DND-41 (cell line): ENCODE results near the gene MYH11.

Experiments
- CTCF ChIP-seq: IDR thresholded peaks from 2 replicates; pipeline ENCODE4 v1.5.1; 2012; ENCODE audit warnings: borderline replicate concordance, low read length, moderate library complexity, mild to moderate bottlenecking; ENCODE audit not compliant: poor library complexity, severe bottlenecking; ENCODE audit errors: extremely low read depth
- EZH2 ChIP-seq: IDR thresholded peaks from 3 replicates; pipeline ENCODE4 v1.6.1; 2012; ENCODE audit warnings: borderline replicate concordance, low read depth, mild to moderate bottlenecking, moderate library complexity, low read length, inconsistent platforms; ENCODE audit not compliant: severe bottlenecking

- no peak for TF ChIP-seq EZH2
- no peak for TF ChIP-seq CTCF
Observed at GRCh38 chr16:15739464-15739863, 117.4 kb downstream of the MYH11 start.
